Ovary (tissue), 9 donors: Measurements from ENCODE around the gene CBFB. TPM values are rescaled to one million over a fixed set of nuclear protein-coding genes. Genes with fewer than 3 reads are reported as not detected.

Experiments
- DNase-seq, 5 donors: peaks; one replicate each; pipeline ENCODE4 v3.0.0-alpha.2; 2019 to 2020
- H3K27ac ChIP-seq, 2 donors: fragments of 200-600 bp; one replicate each; pipeline versions ENCODE4 v1.5.1 to v1.8.0; 2019 to 2022
- H3K27me3 ChIP-seq: fragments of 200-600 bp; one replicate; pipeline ENCODE4 v1.8.0; 2022
- H3K36me3 ChIP-seq: fragments of 200-600 bp; sonication (generic); one replicate; pipeline ENCODE4 v1.5.1; 2019
- H3K4me1 ChIP-seq: one replicate; pipeline ENCODE4 v1.8.1; 2013; ENCODE audit warnings: mild to moderate bottlenecking, moderate library complexity; ENCODE audit not compliant: insufficient read depth
- H3K4me3 ChIP-seq: fragments of 200-600 bp; sonication (generic); one replicate; pipeline ENCODE4 v1.5.1; 2017
- H3K9me3 ChIP-seq, 2 donors: fragments of 200-600 bp in 1 of 2; sonication (generic) in 1 of 2; one replicate each; pipeline versions ENCODE4 v1.5.1 to v1.8.1; 2013 to 2019; ENCODE audit warnings: mild to moderate bottlenecking in 1 of 2, moderate library complexity in 1 of 2
- CTCF ChIP-seq, 3 donors: fragments of 450-650 bp in 2 of 3; fragments of 200-600 bp in 1 of 3; IDR thresholded peaks; one replicate each; pipeline versions ENCODE4 v1.5.1 to v1.8.0; 2016 to 2022; ENCODE audit warnings: antibody characterized with exemption in 3 of 3, mild to moderate bottlenecking in 1 of 3
- EP300 ChIP-seq: sonication (generic); formaldehyde crosslinking; IDR thresholded peaks from one replicate; pipeline ENCODE4 v1.6.1; 2017; ENCODE audit warnings: antibody characterized with exemption
- POLR2A ChIP-seq: fragments of 450-650 bp; IDR thresholded peaks from one replicate; pipeline ENCODE4 v1.6.1; 2017; ENCODE audit warnings: antibody characterized with exemption, mild to moderate bottlenecking, moderate library complexity
- WGBS, 3 donors: extraction: QIAGEN DNeasy Blood & Tissue Kit in 1 of 3; methylation state at CpG; one replicate each; pipeline versions ENCODE4 v1.1.5 to v1.1.7; 2013 to 2017; 5-methylcytosine and 5-hydroxymethylcytosine counted together
- intact Hi-C, 4 donors: fragments of 100-400 bp; cut with DNase I; formaldehyde crosslinking; loops; one replicate each; pipeline versions ENCODE4 v1.11.0 to v1.15.1; 2022 to 2023
- polyA plus RNA-seq, 2 donors: library from polyadenylated mRNA; stranded (reverse); fragments of 200-250 nt in 1 of 2; fragments of 350-450 nt in 1 of 2; fragmentation: Illumina TruSeq in 1 of 2; extraction: RNeasy Lipid Tissue Mini Kit (QIAGEN cat#74804) in 1 of 2; gene quantifications; one replicate each; pipeline ENCODE4 v1.2.3, GENCODE V29; 2013 to 2014
- total RNA-seq, 7 donors: library from RNA; depleted of rRNA in 2 of 7; stranded (reverse); fragments of >200 nt in 2 of 7; fragmentation: NEBNext Ultra II Directional in 3 of 7; extraction: Animal tissue kit (Norgen Biotek cat#: 25700) in 3 of 7; gene quantifications; one replicate each; pipeline versions ENCODE4 v1.1.0 to v1.2.4, GENCODE V29; 2016 to 2023
- donor health status: DM: no; HTN: no; CAD: no; lungs with moderate emphysema.
- donor health status: DM: no; HTN: no; CAD: no.
- donor health status: Bipolar disorder and iron deficiency.
- donor health status: DM: yes; HTN: yes; CAD: no.
- donor health status: DM: no; HTN: no; CAD: no.
- donor health status: DM: yes; HTN: yes; CAD: no.

CBFB gene
- total and polyA plus RNA-seq, 9 donors, result 19.2 to 58.3 (median 46.7) TPM

DNA sequence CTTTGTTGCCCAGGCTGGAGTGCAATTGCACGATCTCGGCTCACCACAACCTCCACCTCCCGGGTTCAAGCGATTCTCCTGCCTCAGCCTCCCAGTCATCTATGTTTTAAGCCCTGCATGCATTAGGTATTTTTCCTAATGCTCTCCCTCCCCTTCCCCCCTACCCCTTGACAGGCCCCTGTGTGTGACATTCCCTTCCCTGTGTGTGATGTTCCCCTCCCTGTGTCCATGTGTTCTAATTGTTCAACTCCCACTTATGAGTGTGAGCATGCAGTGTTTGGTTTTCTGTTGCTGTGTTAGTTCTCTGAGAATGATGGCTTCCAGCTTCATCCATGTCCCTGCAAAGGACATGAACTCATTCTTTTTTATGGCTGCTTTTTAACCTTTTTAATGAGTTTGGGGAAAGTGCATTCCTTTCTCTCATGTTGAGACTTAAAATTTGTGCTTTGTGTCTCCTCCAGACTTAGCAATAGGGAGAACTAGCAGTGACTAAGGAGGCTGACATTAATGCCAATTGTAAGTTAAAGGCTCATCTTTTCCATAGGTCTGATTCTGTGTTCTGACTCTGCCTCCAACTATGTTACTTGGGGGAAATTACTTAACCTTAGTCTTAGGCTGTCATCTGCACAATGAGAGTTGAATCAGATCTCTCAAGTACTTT, 63.1 kb downstream of the CBFB start:
- H3K27ac ChIP-seq, result no peak overlapping the region
- intact Hi-C loops, result no loop called here
- no peak for DNase-seq
- TF ChIP-seq CTCF (IDR thresholded peaks at IDR 0.05) (no peak), POLR2A (no peak), EP300 (no peak)
- H3K4me1 ChIP-seq, result peaks cover 2% of the 10 kb centered on the region
- WGBS, 3 donors, result 67 to 69% (median 69%) methylated on average over 4 of the region's 4 CpGs
- H3K9me3 ChIP-seq, result no peaks in the 10 kb centered on the region
- no peaks in the 10 kb centered on the region for H3K36me3 ChIP-seq
- H3K27me3 ChIP-seq, result no peaks in the 10 kb centered on the region
- H3K4me3 ChIP-seq, result no peak overlapping the region

DNA sequence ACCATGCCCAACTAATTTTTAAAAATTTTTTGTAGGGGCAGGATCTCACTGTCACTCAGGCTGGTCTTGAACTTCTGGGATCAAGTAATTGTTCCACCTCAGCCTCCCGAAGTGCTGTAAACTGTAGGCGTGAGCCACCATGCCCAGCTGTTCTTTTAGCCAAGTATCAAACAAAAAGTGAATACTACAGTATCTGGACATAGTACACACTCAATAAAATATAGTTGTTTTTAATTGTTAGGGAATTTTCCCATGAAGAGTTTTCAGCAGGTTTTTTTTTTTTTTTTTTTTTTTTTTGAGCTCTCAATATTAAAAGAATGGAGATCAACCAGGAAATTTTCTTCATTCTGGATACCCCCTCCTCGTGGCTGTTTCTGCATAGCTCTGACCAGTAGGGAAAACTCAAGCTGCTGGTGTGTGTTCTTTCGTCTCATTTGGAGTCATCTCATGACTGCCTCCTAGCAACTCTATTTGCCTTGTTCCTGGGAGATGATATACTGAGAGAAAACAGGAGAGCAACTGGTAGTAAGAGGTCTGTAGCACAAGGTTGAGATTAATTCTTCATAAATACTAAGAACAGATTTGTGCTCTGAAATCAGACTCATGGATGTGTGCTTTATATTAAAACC, 64.3 kb downstream of the CBFB start:
- H3K9me3 ChIP-seq, result no peaks in the 10 kb centered on the region
- DNase-seq, result no peak
- no peaks in the 10 kb centered on the region for H3K27me3 ChIP-seq
- no peaks in the 10 kb centered on the region for H3K4me1 ChIP-seq
- WGBS, 3 donors, result 82 to 88% (median 83%) methylated on average over 4 of the region's 4 CpGs
- no peak overlapping the region for H3K4me3 ChIP-seq
- no peaks in the 10 kb centered on the region for H3K36me3 ChIP-seq
- intact Hi-C loops, result no loop called here
- TF ChIP-seq POLR2A, result no peak
- no peak for TF ChIP-seq CTCF (IDR thresholded peaks at IDR 0.05)
- no peak for TF ChIP-seq EP300
- no peak overlapping the region for H3K27ac ChIP-seq

GRCh38 chr16:67098599-67098998, 69.7 kb downstream of the CBFB start:
- Histone ChIP-seq H3K4me3 (no peak overlapping the region), H3K4me1 (no peaks in the 10 kb centered on the region), H3K27me3 (no peaks in the 10 kb centered on the region), H3K9me3 (no peaks in the 10 kb centered on the region), H3K27ac (no peak overlapping the region), H3K36me3 (no peaks in the 10 kb centered on the region)
- TF ChIP-seq CTCF (IDR thresholded peaks at IDR 0.05) (no peak), EP300 (no peak), POLR2A (no peak)
- intact Hi-C loops, result no loop called here
- DNase-seq, result no peak
- 79 to 85% (median 81%) methylated on average over 2 of the region's 2 CpGs for WGBS, 3 donors

DNA sequence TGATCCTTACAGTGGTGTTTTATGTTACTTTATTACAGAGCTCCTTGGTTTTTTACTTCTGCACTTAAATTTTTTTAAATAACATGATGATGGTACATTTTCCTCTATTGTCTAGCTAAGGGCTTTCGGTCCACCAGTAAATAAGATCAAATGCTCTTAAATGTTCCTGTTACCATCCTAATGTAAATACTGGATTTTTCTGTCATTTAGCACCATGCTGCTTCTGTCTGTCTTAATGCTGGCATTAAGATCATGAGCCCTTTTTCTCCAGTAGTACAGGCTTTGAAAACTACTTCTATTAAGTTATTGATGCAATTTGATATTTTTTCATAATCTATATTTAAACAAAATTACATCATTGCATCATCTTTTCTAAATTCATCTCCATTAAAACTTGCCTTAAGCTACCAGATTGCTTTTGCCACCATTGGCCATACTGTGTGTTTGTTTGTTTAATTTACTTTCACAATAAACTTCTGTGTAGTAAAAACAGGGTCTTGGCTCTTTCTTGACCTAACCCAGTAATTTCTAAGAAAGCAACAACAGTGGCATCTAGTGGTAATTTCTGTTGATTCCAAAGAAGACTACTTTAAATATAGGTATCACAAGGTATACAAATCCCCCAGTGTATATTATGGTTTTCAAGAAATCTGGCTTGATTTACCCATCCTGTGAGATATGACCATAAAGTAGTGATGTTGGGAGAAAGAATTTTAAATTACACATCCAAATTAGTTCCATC, 71.8 kb downstream of the CBFB start:
- WGBS, 3 donors, result 89 to 98% (median 96%) methylated on average over 1 of the region's 1 CpG
- DNase-seq, result no peak
- no peak for TF ChIP-seq POLR2A
- TF ChIP-seq EP300, result no peak
- TF ChIP-seq CTCF (IDR thresholded peaks at IDR 0.05), result no peak
- H3K27ac ChIP-seq, result no peak overlapping the region
- H3K36me3 ChIP-seq, result no peaks in the 10 kb centered on the region
- no peaks in the 10 kb centered on the region for H3K4me1 ChIP-seq
- intact Hi-C loops, result no loop called here
- H3K4me3 ChIP-seq, result no peak overlapping the region
- H3K9me3 ChIP-seq, result no peaks in the 10 kb centered on the region
- no peaks in the 10 kb centered on the region for H3K27me3 ChIP-seq
